Measurements from ENCODE around the gene LIPI.

LIPI gene

DNA sequence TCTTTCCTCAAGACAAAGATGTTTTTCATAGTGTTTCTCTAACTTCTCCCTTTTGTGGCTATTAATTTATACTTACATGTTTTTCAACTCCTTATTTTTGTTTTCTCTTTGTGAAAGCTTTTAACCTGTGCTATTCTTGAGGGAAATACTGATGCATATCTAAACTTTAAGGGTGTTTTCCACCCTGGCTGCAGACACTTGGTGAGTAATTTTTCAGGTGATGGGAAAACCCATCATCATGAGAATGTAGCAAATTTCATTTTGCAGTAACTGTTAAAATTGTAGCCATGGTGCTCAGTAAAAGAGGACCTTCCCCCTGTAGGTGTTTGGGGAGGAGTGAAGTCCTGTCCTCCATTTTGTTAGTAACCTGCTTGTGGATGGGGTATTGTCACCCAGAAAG lies 124.2 kb downstream of the LIPI start:
- Histone ChIP-seq H3K27me3 (ENCODE audit: low read depth, low read length) (no peaks in the 10 kb centered on the region), H3K4me1 (ENCODE audit: control insufficient read depth in 1 of 2, insufficient read depth in 2 of 2, low read length in 2 of 2) (no peaks in the 10 kb centered on the region), H3K9me3 (ENCODE audit: control insufficient read depth in 1 of 2, low read length in 2 of 2) (no peaks in the 10 kb centered on the region), H3K4me3 (ENCODE audit: low read depth in 1 of 2, low read length in 2 of 2) (no peak overlapping the region), H3K36me3 (ENCODE audit: control insufficient read depth in 1 of 2, insufficient read depth in 2 of 2, low read length in 2 of 2) (peaks cover 0 to 18% of the 10 kb centered on the region in 2 donors), H3K27ac (ENCODE audit: low read length) (no peak overlapping the region)

DNA sequence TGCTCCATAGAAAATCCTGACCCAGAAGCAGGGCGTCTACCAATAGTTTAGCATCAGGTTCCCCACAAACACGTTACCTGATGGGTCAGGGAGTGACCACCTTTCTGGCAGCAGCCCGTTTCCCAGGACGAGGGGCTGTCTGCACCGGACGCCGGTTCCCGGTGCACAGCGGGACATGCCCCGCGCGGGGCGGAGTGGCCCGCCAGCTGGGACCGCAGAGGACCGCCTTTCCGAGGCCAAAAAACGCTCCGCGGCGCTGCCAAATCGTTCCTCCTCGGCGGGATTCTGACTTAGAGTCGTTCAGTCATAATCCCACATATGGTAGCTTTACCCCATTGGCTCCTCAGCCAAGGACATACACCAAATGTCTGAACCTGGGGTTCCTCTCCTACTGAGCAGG lies 126.1 kb downstream of the LIPI start:
- Histone ChIP-seq H3K4me3 (ENCODE audit: low read depth in 1 of 2, low read length in 2 of 2) (no peak overlapping the region), H3K27ac (ENCODE audit: low read length) (no peak overlapping the region), H3K4me1 (ENCODE audit: control insufficient read depth in 1 of 2, insufficient read depth in 2 of 2, low read length in 2 of 2) (no peaks in the 10 kb centered on the region), H3K27me3 (ENCODE audit: low read depth, low read length) (no peaks in the 10 kb centered on the region), H3K9me3 (ENCODE audit: control insufficient read depth in 1 of 2, low read length in 2 of 2) (no peaks in the 10 kb centered on the region), H3K36me3 (ENCODE audit: control insufficient read depth in 1 of 2, insufficient read depth in 2 of 2, low read length in 2 of 2) (peaks cover 0 to 18% of the 10 kb centered on the region in 2 donors)

DNA sequence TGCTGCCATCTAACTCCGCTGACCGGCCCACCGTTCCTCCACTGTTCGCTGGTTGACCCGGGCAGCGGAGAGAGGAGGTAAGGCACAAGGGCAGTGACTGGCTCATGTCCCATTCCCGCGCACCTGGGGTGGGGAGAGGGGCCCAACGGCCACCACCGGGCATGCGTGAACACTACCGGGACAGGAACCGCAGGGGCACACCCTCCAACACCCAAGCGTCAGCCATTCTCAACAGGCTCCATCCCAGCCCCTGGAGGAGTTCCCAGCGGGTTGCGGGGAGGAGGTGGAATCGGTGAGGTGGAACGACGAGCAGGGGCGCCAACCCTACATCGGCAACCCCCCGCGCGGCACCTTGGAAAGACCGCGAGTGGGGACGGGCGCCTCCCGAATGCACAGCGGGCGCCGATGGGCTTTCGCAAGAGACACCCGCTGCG lies 126.7 kb downstream of the LIPI start:
- Histone ChIP-seq H3K4me3 (ENCODE audit: low read depth in 1 of 2, low read length in 2 of 2) (no peak overlapping the region), H3K4me1 (ENCODE audit: control insufficient read depth in 1 of 2, insufficient read depth in 2 of 2, low read length in 2 of 2) (no peaks in the 10 kb centered on the region), H3K27ac (ENCODE audit: low read length) (no peak overlapping the region), H3K36me3 (ENCODE audit: control insufficient read depth in 1 of 2, insufficient read depth in 2 of 2, low read length in 2 of 2) (peaks cover 0 to 18% of the 10 kb centered on the region in 2 donors), H3K27me3 (ENCODE audit: low read depth, low read length) (no peaks in the 10 kb centered on the region), H3K9me3 (ENCODE audit: control insufficient read depth in 1 of 2, low read length in 2 of 2) (peaks cover 0 to under 1% of the 10 kb centered on the region in 2 donors)

DNA sequence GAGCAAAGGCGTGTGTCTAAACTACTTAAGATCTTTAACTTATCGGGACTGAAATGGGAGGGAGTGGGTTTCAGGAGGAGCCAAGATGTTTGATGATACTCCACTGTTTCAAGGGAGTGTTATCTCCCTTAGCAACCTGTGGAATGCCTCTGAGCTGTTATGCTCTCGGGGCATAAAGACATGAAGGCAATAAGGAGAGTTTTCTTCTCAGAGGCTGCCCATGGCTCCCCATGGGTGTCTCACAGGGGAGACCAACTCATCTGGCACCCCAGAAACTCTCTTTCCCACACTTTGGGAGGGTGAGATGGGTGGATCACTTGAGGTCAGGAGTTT lies 130.0 kb downstream of the LIPI start:
- no peaks in the 10 kb centered on the region for H3K4me1 ChIP-seq (ENCODE audit: control insufficient read depth in 1 of 2, insufficient read depth in 2 of 2, low read length in 2 of 2)
- no peak overlapping the region for H3K4me3 ChIP-seq (ENCODE audit: low read depth in 1 of 2, low read length in 2 of 2)
- peaks cover 0 to 10% of the 10 kb centered on the region in 2 donors for H3K9me3 ChIP-seq (ENCODE audit: control insufficient read depth in 1 of 2, low read length in 2 of 2)

DNA sequence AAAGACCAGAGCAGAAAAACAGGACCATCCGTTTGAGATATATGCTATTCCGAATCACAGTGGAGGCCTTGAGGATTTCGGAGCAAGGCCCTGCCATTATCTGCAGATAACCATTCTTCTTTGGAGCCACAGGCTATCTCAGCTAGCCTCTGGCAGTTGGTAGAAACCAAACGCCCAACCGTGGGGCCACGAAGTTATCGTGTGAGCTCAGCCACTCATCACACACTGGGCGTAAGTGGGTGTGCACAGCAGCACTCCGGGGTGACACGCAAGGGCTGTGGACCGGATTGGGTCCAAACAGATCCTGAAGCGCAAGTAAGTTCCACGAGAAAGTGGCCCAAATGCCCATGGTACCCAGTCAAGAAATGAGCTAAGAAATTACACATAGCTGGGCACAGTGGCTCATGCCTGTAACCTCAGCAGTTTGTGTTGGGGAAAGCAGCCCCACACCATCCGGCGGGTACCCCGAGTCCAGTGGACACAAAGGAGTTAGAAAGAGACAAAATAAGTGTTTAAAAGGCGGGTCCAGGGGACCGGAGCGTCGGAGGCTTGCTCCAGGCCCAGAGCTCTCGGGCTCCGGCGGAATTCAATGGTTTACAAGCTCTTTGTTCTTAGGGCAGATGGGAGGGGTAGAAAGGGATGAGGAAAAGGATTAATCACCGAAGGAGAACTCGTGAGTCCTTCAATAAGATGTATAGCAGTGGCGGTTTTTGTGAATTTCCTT lies 130.6 kb downstream of the LIPI start:
- H3K27me3 ChIP-seq (ENCODE audit: low read depth, low read length), result no peaks in the 10 kb centered on the region

More for the DNA sequence above, 130.0 kb downstream of the LIPI start:
- H3K27me3 ChIP-seq (ENCODE audit: low read depth, low read length), result no peaks in the 10 kb centered on the region
- H3K27ac ChIP-seq (ENCODE audit: low read length), result no peak overlapping the region
- peaks cover 0 to 16% of the 10 kb centered on the region in 2 donors for H3K36me3 ChIP-seq (ENCODE audit: control insufficient read depth in 1 of 2, insufficient read depth in 2 of 2, low read length in 2 of 2)

DNA sequence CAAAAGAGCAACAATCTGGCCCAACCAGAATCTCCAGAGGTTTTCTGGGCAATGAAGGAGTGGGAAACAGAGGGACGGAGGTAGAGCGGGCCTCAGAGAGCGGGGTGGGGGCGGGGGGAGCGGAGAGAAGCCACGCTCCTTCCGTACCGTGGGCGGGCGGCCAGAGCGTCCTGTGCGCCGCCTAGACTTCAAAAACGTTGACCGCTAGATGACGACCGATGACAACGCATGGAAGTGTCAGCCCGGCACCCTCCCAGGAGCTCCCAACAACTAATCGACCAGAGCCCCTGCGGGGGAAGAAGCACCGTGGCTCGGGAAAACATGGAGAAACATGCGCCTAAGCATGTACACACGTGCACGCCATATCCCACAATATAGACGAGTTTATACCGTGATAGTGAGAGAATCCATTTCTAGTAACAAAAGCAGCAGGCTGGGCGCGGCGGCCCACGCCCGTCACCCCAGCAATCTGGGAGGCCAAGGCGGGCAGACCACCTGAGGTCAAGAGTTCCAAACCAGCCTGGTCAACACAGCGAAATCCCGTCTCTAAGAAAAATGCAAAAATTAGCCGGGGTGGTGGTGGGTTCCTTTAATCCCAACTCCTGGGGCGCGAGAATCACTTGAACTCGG lies 131.9 kb downstream of the LIPI start:
- H3K9me3 ChIP-seq (ENCODE audit: control insufficient read depth in 1 of 2, low read length in 2 of 2), result peaks cover 0 to 10% of the 10 kb centered on the region in 2 donors
- no peaks in the 10 kb centered on the region for H3K4me1 ChIP-seq (ENCODE audit: control insufficient read depth in 1 of 2, insufficient read depth in 2 of 2, low read length in 2 of 2)

More for the DNA sequence above, 130.6 kb downstream of the LIPI start:
- peaks cover 0 to 16% of the 10 kb centered on the region in 2 donors for H3K36me3 ChIP-seq (ENCODE audit: control insufficient read depth in 1 of 2, insufficient read depth in 2 of 2, low read length in 2 of 2)
- H3K9me3 ChIP-seq (ENCODE audit: control insufficient read depth in 1 of 2, low read length in 2 of 2), result peaks cover 0 to 10% of the 10 kb centered on the region in 2 donors
- no peaks in the 10 kb centered on the region for H3K4me1 ChIP-seq (ENCODE audit: control insufficient read depth in 1 of 2, insufficient read depth in 2 of 2, low read length in 2 of 2)
- H3K4me3 ChIP-seq (ENCODE audit: low read depth in 1 of 2, low read length in 2 of 2), result no peak overlapping the region
- no peak overlapping the region for H3K27ac ChIP-seq (ENCODE audit: low read length)

DNA sequence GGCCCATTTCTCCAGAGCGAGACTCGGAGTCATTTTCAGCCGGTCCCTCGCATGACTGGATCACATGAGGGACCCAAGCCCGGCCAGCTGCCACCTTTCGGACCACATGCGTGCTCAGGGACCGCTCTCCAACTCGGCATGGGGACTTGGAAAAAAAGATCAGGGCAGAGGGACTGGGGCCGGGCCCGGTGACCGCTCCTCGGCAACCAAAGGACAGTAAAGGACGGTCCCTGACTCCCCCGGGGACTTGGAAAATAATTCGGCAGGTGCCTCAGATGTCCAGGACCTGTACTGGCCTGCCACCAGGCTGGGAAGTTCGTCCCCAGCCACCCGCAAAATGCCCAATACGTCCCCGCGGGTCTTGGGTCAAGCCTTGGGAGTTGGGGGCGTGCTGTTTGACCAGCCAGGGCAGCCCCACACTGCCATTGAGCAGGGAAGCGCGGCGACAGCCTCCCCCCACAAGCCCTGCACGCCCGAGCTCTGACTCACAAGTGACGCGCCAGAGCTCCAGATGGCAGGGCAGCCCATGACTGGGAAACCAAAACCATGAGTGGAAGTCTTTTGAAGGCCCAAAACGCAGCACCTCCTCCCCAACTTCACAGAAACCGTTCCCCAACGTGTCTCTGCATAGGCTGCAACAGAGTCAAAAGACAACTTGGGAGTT lies 134.5 kb downstream of the LIPI start:
- no peak overlapping the region for H3K27ac ChIP-seq (ENCODE audit: low read length)
- no peaks in the 10 kb centered on the region for H3K4me1 ChIP-seq (ENCODE audit: control insufficient read depth in 1 of 2, insufficient read depth in 2 of 2, low read length in 2 of 2)
- H3K9me3 ChIP-seq (ENCODE audit: control insufficient read depth in 1 of 2, low read length in 2 of 2), result peaks cover 0 to 10% of the 10 kb centered on the region in 2 donors
- H3K4me3 ChIP-seq (ENCODE audit: low read depth in 1 of 2, low read length in 2 of 2), result no peak overlapping the region
- peaks cover 0 to 7% of the 10 kb centered on the region in 2 donors for H3K36me3 ChIP-seq (ENCODE audit: control insufficient read depth in 1 of 2, insufficient read depth in 2 of 2, low read length in 2 of 2)
- no peaks in the 10 kb centered on the region for H3K27me3 ChIP-seq (ENCODE audit: low read depth, low read length)

More for the DNA sequence above, 131.9 kb downstream of the LIPI start:
- no peak overlapping the region for H3K27ac ChIP-seq (ENCODE audit: low read length)
- H3K27me3 ChIP-seq (ENCODE audit: low read depth, low read length), result no peaks in the 10 kb centered on the region
- peaks cover 0 to 5% of the 10 kb centered on the region in 2 donors for H3K36me3 ChIP-seq (ENCODE audit: control insufficient read depth in 1 of 2, insufficient read depth in 2 of 2, low read length in 2 of 2)
- H3K4me3 ChIP-seq (ENCODE audit: low read depth in 1 of 2, low read length in 2 of 2), result no peak overlapping the region

DNA sequence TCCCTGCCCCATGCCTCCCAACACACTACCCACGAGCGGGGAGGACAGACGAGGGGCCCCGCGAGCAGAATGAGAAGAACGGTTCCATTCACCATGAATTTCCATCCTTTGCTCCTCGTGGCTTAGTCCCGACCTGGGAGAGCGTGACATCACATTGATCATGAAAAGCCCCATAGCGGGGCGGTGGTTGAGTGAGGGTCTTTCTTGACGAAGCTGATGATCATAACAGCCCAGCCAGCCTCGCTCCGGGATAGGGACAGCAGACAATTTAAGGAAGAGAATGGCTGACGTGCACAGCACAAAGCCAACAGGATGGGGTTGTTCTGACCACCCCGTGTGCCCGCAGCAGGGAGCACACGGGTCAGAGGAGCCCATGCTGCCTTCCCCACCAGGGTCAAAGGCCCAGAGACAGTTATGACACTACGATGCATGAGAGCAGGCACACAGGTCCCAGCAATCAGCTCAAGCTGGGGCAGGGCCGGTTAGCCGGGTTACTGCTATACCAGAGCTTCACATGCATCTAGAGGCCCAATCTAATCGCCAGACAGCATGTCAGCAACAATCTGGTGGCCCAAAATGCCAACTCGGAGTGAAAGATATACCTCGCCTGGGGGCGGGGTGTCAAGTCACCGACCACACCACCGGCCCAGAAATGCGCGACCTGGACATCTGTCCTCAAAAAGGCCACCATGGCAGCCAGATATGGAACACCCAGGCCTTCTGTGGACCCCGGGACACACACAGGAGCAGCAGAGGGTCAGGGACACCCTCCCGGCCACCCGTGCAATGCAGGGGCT lies 135.2 kb downstream of the LIPI start:
- Histone ChIP-seq H3K4me3 (ENCODE audit: low read depth in 1 of 2, low read length in 2 of 2) (no peak overlapping the region), H3K27me3 (ENCODE audit: low read depth, low read length) (no peaks in the 10 kb centered on the region), H3K9me3 (ENCODE audit: control insufficient read depth in 1 of 2, low read length in 2 of 2) (peaks cover 0 to 10% of the 10 kb centered on the region in 2 donors), H3K27ac (ENCODE audit: low read length) (no peak overlapping the region), H3K4me1 (ENCODE audit: control insufficient read depth in 1 of 2, insufficient read depth in 2 of 2, low read length in 2 of 2) (no peaks in the 10 kb centered on the region), H3K36me3 (ENCODE audit: control insufficient read depth in 1 of 2, insufficient read depth in 2 of 2, low read length in 2 of 2) (peaks cover 0 to 7% of the 10 kb centered on the region in 2 donors)

DNA sequence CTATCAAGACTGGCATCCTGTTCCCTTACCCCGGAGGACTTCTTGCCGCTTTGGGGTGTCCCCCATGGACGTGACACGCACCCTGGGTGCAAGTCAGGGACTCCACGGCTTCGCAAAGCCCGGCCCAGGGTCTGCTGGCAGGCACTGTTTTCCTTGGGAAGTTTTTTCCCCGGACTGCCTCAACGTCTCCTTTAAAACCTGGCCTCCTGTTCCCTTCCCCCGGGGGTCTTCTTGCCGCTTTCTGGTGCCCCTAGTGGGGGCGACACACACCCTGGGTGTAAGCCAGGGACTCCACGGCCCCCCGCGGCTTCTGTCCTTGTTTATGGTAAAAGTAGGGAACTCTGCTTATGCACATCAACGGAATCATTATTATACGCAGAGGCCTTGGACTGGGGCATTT lies 136.6 kb downstream of the LIPI start:
- Histone ChIP-seq H3K9me3 (ENCODE audit: control insufficient read depth in 1 of 2, low read length in 2 of 2) (peaks cover 0 to 10% of the 10 kb centered on the region in 2 donors), H3K27ac (ENCODE audit: low read length) (no peak overlapping the region), H3K4me3 (ENCODE audit: low read depth in 1 of 2, low read length in 2 of 2) (no peak overlapping the region), H3K27me3 (ENCODE audit: low read depth, low read length) (no peaks in the 10 kb centered on the region), H3K36me3 (ENCODE audit: control insufficient read depth in 1 of 2, insufficient read depth in 2 of 2, low read length in 2 of 2) (peaks cover 0 to 7% of the 10 kb centered on the region in 2 donors), H3K4me1 (ENCODE audit: control insufficient read depth in 1 of 2, insufficient read depth in 2 of 2, low read length in 2 of 2) (no peaks in the 10 kb centered on the region)

DNA sequence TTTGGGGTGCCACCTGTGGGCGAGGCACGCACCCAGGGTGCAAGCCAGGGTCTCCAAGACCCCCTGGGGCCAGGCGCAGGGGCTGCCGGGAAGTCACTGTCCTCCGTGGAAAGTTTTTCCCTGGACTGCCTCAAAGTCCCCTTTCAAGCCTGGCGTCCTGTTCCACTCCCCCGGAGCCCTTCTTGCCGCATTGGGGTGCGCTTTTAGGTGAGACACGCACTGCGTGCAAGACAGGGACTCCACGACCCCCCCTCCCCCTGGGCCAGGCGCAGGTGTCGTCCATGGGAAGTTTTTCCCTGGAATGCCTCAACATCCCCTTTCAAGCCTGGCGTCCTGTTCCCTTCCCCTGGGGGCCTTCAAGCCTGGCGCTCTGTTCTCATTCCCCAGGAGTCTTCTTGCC lies 137.1 kb downstream of the LIPI start:
- H3K4me1 ChIP-seq (ENCODE audit: control insufficient read depth in 1 of 2, insufficient read depth in 2 of 2, low read length in 2 of 2), result no peaks in the 10 kb centered on the region
- no peak overlapping the region for H3K4me3 ChIP-seq (ENCODE audit: low read depth in 1 of 2, low read length in 2 of 2)
- H3K27ac ChIP-seq (ENCODE audit: low read length), result no peak overlapping the region
- peaks cover 0 to 5% of the 10 kb centered on the region in 2 donors for H3K9me3 ChIP-seq (ENCODE audit: control insufficient read depth in 1 of 2, low read length in 2 of 2)
- peaks cover 0 to 7% of the 10 kb centered on the region in 2 donors for H3K36me3 ChIP-seq (ENCODE audit: control insufficient read depth in 1 of 2, insufficient read depth in 2 of 2, low read length in 2 of 2)
- H3K27me3 ChIP-seq (ENCODE audit: low read depth, low read length), result no peaks in the 10 kb centered on the region

Measured in muscle layer of duodenum (tissue), 2 donors.